GM18858 (cell line): ENCODE measurements around the gene ADAMTSL3.
"Not testable (repeated sequence)": the region's sequence is repeated elsewhere in the genome, so short reads cannot be mapped to it uniquely, and the experiment has no call there.

Experiments used
- ATAC-seq: cut with Tn5 transposase; IDR thresholded peaks from one replicate; pipeline ENCODE4 v1.9.1; 2021; ENCODE audit not compliant: unreplicated experiment

ADAMTSL3 gene

GRCh38 chr15:83700082-83700481 is 46.2 kb downstream of the ADAMTSL3 start:
- no peak for ATAC-seq

GRCh38 chr15:83702314-83702713 is 48.4 kb downstream of the ADAMTSL3 start:
- ATAC-seq, result not testable (repeated sequence)

DNA sequence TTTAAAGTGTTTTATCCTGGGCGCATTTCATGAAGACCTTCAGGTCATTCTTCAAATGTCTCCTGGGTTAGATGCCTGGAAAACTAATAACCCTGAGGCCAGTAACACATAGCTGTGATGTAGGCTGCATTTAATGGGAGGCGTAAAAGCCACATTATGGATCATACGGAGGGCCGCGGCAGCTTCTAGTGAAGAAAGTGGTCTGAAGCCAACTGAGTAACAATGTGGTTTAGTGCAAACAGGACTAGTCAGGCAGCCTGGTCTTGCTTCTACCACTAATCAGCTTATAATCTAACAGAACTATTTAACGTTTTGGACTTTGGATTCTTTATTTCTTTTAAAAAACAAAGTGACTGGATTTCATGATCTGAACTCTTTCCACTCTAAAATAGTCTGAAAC is 54.4 kb downstream of the ADAMTSL3 start:
- ATAC-seq, result no peak

- ATAC-seq, result no peak
These were observed 55.3 kb downstream of the ADAMTSL3 start for GRCh38 chr15:83709241-83709640.

DNA sequence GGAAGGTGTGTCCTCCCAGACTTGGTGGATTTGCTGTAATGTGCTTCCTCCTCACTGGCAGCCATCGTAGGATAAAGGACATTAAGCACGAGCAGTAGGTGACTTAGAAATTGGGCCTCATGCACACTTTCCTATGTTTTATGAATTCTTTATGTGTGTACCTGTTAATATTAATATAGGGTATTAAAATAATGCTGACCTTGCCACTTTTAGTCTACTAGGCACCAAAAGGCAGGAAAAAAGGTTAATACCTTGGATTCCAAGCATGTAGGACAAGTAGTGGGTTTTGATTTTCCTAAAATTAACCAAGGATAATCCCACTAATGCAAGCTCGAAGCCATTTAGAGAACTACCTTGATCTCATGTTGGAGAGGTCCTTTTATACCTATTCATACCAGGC is 55.9 kb downstream of the ADAMTSL3 start:
- ATAC-seq, result no peak

- no peak for ATAC-seq
These were observed 56.5 kb downstream of the ADAMTSL3 start for GRCh38 chr15:83710452-83710851.

DNA sequence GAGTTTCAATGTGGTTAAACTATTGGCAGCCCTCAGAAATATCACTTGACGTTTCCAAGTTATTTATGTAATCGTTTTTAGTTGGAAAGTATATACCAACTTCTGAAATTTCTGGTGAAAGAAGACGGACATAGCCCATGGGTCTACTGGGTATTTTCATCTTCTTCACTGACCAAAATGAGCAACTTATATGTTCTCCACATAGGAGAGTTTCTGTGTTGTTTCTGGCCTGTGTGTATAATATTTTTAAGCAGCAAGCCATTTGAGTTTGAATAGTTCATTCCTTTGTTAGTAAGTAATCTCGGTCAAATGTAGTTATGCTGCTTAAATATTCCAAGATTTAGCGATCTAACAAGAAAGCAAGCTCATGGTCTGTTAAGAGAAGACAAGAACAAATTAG is 57.3 kb downstream of the ADAMTSL3 start:
- no peak for ATAC-seq

DNA sequence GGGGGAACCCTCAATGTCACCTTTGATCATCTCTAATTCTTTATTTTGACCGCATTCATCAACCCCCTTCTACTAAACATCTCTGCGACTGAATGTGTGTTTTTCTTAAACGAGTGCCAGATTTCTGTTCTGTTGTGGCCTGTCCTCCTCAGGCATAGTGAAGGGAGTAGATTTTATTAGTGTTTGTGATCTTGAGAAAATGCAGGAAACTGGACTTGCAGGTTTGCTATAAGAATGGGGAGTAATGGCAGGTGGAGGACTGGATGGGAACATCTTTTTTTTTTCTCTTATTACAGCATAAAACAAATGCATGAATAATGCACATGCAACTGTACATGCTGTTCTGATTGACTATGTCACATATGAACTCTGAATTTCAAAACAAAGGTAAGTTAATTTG is 59.3 kb downstream of the ADAMTSL3 start:
- no peak for ATAC-seq

DNA sequence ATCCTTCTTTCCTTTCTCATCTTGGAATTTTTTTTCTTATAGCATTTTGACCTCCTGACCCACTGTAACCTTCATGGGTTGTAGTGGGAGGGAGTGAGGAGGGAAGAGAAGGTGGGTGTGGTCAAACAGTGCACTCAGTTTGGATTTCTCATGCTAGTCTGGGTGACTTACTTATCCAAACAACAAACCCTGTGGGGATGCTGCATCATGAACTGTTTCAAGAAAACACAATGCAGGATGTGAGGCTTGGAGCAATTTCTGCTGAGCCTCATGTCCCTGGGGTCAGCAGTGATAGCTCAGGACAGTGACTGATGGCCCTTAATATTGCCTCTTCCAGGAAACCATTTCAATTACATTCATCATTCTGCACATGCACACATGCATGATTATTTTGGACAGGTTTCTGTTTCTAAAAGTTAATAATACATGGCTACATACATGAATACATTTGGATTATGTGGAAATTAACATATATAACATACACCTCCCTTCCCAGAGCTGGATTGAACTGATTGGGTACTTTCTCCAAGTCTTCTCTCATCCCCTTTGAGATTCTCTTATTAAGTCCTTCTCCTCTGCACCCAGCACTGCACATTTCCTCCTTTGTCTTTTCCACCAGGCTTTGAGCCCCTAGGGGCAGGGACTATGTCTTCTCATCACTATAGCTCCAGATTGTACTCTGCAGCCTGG is 61.2 kb downstream of the ADAMTSL3 start:
- ATAC-seq, result no peak

GRCh38 chr15:83716605-83717004 is 62.7 kb downstream of the ADAMTSL3 start:
- no peak for ATAC-seq

DNA sequence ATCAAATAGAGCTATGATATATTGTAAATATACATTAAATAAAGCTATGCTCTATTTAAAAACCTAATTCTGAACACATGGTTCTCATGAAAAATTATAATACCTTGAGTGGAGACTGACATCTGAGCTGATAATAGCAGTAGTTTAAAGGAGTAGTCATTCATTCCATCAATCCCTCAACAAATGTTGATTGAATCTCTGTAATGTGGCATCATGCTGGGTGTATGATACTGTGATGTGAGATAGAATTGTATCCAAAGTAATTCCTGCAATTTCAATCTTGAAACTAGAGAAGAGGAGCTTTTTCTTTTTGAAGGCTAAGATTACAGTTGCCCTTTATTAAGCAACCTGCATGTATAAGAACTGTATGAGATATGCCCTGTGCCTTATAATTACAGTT is 63.1 kb downstream of the ADAMTSL3 start:
- no peak for ATAC-seq

GRCh38 chr15:83720468-83720867 is 66.5 kb downstream of the ADAMTSL3 start:
- no peak for ATAC-seq

DNA sequence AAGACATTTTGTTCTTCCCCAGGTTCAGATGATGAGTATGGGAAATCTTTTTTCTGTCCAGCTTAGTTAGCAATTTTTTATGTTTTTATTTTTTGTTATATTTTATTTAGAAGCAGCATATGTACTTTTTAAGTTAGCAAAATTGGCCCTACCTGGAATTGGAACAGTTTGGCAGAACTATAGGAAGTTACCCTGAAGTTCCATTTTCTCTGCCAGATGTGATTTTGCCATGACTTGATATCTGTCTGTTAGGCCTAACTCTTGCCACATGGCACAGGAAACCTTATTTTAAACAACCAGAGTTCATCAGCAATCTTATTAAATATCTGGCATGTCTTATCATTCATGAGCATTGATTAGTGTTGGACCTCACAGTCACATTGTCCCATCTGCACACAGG is 67.1 kb downstream of the ADAMTSL3 start:
- ATAC-seq, result no peak

- no peak for ATAC-seq
These were observed 68.1 kb downstream of the ADAMTSL3 start for GRCh38 chr15:83721981-83722380.

DNA sequence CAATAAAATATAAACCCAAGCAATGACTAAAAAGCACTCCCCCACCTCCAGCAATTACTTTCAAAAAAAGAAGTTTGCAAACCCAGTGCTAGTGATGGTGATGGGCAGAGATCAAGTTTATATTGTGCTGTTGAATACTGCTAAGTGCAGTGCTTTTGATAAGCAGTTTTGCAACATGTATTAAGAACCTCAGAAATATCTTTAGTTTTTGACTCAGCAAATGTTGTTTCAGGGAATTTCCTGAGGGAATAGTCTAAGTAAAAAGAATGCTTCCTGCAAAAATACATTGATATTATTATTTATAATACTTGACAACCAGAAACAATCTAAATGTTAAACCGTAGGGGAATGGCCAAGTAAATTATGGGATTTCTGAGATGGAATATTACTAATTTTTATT is 69.3 kb downstream of the ADAMTSL3 start:
- no peak for ATAC-seq

- no peak for ATAC-seq
These were observed 78.3 kb downstream of the ADAMTSL3 start for GRCh38 chr15:83732196-83732595.

DNA sequence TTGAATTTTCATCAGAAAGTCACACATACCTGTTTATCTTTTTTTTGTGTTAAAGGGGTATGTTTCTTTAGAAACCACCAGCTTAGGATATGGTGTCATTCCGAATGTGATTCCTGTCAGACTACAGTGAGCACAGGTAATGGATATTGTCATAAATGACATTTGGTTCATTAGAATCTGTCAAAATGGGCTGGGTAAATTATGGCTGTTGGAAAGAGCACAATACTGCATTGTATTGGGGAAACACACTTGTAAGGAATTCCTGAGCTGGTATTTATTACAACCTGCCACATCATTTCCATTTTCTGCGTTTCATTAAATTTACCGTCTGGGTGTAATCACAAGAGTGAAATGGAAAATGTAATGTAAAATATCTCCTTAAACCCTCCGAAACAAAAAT is 78.8 kb downstream of the ADAMTSL3 start:
- ATAC-seq, result no peak

DNA sequence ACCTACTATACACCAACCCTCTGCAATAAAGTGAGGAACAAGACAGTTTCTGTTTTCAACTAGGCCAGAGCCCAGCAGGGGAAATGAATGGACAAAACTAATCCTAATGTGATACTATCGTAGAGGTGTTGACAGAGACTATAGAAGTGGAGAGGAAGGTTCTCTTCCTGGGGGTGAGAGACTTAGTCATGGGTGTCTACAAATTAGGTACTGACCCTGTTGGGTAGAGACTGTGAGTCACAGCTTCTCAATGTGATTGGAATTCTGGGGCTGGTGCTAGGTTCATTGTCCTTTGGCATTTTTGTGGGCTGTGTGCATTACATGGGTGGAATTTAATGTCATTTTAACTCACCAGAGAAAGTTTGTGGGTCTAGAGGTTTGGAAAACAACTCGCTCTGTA is 79.3 kb downstream of the ADAMTSL3 start:
- no peak for ATAC-seq

DNA sequence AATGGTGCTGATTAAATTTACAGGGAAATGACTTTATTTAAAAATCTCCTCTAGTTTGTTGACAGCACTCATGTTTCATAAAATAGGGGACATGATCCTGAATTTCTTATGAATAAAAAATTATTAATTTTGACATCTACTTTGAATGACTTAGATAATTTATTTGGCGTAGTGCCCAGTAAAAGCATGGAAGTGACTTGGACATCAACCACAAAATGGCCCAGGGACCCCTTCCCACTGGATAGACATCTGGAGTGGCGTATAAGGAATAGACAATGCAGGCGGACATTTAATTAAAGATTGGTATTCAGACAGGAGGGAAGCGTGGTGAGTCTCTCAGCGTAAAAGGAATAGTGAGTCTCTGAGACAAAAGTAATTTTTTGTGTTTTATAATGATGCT is 79.8 kb downstream of the ADAMTSL3 start:
- no peak for ATAC-seq

GRCh38 chr15:83734487-83734886 is 80.6 kb downstream of the ADAMTSL3 start:
- ATAC-seq, result no peak

GRCh38 chr15:83739629-83740028 is 85.7 kb downstream of the ADAMTSL3 start:
- ATAC-seq, result no peak

DNA sequence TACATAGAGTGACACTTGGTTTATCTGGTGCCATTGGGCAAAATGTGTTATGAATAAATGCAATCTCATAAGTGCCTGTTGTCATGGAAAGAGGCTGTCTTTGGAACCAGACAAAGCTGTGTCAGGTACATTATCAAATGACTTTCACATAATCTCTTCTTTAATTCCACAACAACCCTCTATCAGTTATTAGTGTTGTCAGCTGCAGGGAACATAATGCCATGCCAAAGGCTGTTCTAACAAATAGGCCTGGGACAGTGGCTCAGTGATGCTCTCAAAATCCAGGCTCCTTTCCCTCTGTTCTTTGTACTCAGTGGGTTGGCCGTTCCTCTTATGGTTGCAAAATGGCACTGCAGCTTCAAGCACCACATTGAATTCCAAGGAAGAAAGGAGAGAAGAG is 91.8 kb downstream of the ADAMTSL3 start:
- ATAC-seq, result no peak

DNA sequence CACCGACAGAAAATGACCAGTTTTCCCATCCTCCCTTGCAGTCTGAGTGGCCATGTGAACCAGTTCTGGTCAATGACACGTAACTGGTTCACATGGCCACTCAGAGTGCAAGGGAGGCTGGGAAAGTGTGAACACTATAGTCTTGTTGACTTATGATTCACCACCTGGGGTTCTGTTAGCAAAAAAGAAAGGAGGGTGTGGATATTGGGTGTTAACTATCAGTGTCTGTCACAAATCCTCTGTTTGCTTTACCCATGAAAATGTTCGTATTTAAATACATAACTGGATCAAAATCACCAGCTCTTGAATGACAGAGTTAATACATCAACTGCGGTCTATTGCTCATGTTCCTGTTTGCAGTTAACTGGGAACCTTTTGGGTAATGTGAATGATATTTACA is 92.3 kb downstream of the ADAMTSL3 start:
- ATAC-seq, result no peak
